Ramos (cell line): ENCODE measurements around the gene PMM2.
"Not testable (repeated sequence)": the region's sequence is repeated elsewhere in the genome, so short reads cannot be mapped to it uniquely, and the experiment has no call there.

Experiments
- in situ Hi-C: fragments of 300-500 bp; cut with MboI; formaldehyde crosslinking; loops from one replicate; pipeline ENCODE4 v1.14.3; 2022; ENCODE audit warnings: low sequenced_read_pairs; ENCODE audit not compliant: unreplicated experiment

PMM2 gene

DNA sequence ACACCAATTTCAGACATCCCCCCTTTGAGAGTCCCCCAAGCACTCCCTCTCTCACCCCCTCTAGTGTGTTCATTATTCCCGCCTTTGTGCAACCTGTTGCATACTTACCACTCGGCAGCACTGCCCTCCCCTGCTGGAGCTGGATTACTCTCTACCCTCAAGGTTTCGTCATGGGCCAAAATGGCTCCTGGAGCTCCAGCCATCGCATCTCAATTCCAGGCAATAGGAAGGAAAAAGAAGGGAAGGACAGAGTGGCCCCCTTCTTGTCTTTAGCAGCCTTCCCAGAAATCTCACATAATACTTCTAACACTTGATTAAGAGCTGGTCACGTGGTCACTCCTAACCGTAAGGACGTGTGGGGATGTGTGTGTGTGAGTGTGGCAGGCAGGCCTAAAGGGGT, 20.4 kb upstream of the PMM2 start:
- in situ Hi-C loops = no loop called here

DNA sequence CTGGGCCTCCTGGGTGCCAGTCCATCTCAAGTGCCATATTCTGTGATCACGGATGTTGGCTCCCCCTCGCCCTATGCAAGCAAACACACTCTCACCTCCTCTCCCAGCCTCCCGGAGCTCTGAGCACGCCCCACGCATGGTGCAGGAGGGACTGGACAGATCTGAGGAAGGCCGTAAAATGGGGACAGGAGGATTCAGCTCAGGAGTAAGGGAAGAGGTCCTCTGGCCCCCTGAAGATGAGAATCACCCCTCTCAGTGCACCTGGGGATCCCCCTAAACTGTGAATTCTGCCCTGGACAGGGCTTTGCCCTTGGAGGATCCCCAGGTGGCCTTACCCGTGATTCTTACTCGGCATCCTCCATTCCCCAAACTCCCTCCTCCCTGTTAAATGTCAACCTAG, 15.8 kb upstream of the PMM2 start:
- in situ Hi-C loops = loop anchor here (5.0 kb wide), 1 partner anchor 34 kb away; no protein-coding TSS in a partner anchor

DNA sequence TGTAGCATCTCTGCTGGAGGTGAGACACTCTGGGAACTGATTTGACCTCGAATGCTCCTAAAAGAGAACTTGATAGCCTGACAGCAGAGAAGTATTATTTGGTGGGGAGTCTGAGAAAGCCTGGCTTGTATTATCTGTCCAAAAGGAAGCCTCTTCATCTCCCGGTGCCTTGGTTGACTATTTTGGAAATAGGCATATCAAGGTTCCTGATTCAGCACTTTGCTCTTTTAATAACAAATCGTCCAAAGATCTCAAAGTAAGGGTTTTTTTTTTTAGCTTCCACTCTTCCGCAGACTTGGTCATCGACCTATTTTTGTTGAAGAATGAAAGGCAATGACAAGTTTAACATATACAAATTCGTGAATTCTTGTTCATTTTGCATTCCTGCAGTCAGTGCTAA, 15.0 kb upstream of the PMM2 start:
- in situ Hi-C loops = loop anchor here (5.0 kb wide), 1 partner anchor 35 kb away; no protein-coding TSS in a partner anchor

DNA sequence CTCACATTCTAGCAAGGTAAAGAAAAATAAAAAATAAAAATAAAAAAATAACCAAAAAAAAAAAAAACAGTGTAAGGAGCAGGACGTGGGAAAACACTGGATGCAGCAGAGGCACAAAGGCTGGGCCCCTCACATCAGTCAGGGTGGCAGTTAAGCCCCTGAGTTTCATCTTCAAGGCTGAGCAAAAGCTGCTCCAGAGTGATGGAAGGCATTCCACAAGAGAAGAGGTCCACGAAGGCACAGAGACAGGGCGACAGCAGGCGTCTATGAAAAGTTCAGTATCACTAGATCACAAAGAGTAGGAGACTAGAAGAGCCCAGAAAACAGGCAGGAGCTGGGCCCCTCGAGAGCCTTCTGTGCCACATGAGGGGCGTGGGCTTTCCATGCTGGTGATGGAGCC, 12.2 kb upstream of the PMM2 start:
- in situ Hi-C loops = no loop called here

DNA sequence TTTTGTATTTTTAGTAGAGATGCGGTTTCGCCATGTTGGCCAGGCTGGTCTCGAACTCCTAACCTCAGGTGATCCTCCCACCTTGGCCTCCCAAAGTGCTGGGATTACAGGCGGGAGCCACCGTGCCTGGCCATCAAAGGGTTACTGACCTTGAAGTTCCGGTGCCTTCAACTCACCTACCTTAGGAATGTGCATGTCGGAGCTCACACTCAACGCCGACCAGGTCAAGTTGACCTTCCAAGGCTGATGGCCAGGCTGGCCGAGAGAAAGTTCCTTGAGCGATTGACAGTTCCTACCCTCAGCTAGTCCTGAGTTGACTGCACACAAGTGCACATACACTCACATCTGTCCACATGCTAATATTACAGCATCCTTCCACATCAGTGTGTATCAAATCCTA, 11.3 kb upstream of the PMM2 start:
- in situ Hi-C loops = not testable (repeated sequence)

DNA sequence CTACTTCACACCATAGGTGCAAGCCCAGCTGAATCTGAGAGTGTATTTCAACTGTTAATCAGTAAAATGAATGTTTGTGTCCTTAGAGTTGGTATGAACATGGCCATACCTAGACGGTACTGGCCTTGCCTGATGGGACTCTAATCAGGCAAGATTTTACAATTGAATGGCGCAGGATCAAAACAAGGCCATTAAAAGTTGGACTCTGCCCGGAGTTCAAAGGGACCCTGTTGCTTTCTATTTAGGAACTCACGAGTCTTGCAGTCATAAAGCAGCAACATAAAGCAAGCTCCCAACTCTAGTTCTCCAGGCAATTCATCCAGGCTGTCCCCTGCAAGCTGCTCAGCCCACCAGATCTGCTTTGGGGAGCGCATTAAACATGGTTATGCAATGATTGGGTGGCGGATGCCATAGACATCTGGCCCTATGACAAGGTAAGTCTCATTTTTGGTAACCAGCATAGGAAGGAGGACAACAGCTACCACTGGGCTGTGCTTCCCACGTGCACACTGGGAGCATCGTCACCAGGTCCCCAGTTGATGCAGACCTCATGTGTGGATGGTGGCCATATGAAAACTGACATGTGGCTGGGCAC, 9.0 kb upstream of the PMM2 start:
- in situ Hi-C loops = no loop called here

DNA sequence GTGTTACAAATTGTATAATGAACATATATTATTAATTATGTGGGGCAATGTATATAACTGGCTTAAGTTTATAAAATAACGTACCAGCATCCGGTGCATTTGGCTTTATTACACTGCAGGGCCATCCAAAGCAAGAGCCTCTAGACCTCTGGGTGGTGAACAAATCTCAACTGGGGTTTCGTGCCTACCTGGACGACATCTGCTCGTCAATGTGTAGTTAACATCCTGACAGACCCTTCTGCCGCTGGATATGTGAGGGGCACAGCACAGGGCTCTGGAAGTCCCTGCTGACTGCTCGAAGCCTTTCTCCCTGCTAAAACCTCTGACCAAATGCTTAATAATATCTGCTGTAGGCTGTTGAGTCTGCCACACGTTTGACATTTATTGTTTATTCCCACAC, 2.5 kb upstream of the PMM2 start:
- in situ Hi-C loops = no loop called here

DNA sequence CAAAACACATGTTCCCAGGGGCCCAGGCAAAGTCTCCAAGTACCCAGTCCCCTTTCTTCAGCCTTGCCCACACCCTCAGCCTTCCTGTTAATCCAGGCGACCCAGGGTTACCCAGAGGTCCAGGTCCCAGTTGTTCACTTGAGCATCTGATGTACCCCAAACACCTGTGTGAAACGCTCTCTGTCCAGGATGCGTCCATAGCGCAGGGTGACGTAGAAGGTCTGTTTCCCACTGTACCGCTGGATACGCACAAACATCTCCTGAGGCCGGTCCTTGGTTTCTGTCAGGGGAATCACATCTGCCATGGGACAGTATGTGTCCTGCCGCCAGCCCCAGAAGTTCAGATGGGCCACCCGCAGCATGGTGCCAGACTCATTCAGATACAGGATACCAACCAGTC, 1.8 kb upstream of the PMM2 start:
- in situ Hi-C loops = no loop called here

DNA sequence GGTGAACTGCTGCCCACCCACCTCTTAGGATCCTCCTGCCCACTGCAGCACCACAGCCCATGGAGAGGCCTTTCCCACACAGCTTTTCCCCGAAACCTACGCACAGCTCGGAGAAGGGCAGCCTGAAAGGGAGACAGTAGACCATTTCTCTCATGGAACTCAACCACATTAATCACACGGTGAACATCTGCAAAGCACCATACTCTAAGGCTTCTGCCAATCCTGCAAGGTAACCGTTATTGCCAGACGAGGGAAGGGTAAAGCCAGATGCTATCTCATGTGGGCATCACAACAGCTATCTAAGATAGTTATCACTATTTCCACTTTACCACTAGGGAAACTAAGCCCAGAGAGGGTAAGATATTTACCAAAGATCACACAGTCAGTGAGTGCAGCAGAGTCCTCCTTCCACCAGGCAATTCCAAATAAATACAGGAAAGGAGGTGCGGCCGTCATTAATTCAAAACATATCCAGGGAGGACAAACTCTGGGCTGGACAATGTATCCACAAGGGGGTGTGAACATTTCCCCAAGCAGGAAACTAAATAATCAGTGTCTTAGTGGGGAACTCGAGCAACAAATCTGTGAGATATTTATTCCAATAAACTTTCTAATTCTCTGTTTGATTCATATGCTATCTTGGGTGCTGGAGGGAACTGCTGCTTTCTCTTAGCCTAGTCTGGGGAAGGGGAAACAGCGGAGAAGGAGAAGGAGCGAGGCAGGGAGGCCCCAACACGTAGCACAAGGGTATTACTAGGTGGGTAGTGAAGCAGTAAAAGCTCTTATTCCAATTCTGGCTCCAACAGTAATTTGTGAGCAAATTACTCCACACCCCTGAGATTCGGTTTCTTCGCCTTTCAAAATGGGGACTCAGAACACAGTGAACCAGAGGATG, 923 bp upstream of the PMM2 start:
- in situ Hi-C loops = no loop called here

DNA sequence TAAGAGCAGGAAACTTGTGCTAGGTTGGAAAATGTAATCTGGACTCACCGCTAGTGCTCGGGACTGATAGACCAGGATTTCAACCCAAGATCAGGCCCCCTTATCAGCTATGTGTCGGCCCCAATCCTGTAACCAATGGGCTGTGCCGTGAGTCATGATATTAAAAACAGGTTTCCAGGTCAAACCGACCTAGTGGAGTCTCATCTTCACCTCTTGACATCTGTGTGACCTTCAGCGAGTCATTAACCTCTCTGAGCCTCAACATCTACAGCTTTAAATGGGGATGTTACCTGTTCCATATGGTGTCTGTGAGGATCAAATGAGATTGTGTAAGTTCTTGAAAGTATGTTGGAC, 512 bp downstream of the PMM2 start:
- in situ Hi-C loops = no loop called here

DNA sequence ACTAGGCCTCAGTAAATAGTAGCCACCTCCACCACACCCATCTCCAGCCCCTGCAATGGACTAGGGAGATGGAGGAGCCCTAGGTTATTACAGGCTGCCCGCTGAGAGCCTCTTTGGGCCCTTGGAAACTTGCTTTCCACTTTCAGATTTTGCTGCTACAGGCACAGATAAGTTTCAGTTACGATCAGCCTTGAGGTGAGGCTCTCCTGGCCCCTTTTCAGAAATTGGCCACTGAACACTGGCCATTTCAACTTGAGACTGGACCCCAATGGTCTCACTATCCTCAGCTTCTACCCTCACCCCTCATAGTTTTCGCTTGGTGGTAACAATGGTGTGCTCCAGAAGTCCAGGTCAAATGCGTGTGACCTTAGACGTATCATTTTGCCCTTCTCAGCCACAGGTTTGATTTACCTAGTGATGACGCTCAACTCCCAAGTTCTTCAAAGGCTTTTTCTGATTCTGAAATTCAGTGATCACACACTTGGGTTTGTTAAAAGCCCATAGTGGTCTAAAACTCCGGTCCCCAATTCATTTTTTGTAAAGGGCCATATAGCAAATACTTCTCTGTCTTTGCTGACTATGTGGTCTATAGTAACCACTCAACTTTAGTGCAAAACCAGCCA, 1.0 kb downstream of the PMM2 start:
- in situ Hi-C loops = no loop called here

DNA sequence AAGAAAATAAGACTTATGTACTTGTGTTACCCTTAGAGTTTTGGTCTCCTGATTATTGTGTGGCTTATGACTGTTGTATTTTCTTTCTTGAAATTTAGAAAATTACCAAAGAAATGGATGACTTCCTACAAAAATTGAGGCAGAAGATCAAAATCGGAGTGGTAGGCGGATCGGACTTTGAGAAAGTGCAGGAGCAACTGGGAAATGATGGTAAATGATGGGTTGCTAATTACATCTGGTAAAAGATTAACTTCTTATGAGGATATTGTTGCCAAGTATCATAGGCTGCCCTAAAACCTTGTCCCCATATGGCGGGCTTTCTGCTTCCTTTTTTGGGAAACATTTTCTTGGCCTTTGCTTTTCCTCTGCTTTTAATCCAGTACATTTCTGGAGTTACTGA, 4.1 kb downstream of the PMM2 start:
- in situ Hi-C loops = no loop called here

DNA sequence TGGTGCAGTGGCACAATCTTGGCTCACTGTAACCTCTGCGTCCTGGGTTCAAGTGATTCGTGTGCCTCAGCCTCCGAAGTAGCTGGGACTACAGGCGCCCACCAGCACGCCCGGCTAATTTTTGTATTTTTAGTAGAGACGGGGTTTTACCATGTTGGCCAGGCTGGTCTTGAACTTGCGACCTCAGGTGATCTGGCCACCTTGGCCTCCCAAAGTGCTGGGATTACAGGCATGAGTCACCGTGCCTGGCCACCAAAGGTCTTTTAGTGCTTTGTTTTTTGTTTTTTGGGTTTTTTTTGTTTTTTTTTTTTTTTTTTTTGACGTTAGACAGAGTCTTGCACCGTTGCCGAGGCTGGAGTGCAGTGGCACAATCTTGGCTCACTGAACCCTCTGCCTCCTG, 6.1 kb downstream of the PMM2 start:
- in situ Hi-C loops = not testable (repeated sequence)

DNA sequence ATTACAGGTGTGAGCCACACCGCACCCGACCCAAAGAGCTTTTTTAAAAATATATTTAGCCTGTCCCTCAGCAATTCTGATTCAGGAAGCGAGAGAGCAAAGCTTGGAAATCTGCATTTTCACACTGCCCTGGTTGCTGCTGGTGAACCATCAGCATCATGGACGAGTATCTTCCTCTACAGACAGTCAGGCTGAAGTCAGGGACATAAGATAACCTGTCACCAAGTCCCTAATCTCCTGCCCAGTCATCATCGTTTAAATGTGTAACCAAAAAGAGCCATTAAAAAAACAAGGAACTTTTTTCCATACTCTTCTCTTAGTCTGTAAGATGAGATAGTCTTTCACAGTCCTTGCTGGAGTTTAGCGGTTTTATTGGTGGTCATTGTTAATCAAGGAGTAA, 6.7 kb downstream of the PMM2 start:
- in situ Hi-C loops = no loop called here

DNA sequence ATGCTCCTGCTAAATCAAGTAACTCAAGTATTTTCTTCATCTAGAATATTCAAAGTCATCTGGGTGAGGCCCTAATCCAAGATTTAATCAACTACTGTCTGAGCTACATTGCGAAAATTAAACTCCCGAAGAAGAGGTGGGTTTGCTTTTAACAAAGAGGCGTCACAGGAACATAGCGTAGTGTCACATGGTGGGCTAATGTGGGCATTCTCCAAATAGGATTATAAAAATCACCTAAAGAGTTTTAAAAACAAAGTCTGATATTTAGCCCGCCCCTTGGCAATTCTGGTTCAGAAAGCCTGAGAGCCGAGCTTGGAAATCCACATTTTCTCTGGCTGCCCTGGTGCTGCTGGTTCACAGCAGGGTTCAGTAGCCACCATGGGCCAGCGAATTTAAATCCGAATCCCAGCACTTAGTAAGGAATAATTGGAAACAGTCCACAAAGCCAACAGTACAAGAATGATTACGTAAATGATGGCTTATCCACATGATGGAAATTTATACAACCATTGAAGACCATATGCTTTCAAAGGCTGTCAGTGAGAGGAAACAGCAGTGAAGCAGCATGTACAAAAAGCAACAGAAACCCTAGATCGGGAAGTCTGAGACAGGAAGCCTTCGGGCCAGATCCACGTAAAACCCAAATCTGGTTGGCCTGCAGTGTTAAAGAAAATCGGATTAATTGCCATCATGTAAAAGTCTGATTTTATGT, 8.8 kb downstream of the PMM2 start:
- in situ Hi-C loops = no loop called here

DNA sequence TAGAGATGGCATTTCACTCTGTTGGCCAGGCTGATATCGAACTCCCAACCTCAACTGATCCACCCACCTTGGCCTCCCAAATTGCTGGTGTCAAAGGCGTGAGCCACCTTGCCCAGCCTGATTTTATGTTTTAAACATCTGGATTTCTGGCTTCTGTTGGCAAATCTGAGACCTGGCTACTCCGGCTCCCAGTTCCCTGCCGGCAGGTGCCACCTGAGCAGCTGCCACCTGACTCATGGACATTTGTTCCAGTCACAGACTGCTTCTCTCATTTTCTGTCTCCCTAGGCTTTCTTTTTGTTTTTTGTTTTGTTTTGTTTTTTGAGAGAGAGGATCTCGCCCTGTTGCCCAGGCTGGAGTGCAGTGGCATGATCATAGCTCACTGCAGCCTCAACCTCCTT, 9.6 kb downstream of the PMM2 start:
- in situ Hi-C loops = no loop called here

DNA sequence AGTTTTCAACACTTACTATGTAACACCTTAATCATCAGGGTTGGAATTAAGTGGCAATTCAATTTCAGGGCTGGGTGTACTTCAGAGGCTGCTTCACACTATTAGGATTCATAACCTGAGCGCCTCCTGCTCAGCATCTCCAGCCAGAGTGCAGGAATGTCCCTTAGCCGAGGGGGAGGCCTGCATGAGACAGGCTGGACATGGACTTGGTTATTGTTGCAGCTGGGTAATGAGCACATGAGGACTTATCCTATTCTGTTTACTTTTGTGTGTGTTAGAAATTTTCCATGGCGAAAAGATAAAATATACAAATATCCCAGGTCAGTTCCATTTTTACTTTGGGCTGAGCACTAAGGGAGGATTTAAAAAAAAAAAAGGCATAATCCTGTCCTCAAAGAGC, 10.4 kb downstream of the PMM2 start:
- in situ Hi-C loops = no loop called here

DNA sequence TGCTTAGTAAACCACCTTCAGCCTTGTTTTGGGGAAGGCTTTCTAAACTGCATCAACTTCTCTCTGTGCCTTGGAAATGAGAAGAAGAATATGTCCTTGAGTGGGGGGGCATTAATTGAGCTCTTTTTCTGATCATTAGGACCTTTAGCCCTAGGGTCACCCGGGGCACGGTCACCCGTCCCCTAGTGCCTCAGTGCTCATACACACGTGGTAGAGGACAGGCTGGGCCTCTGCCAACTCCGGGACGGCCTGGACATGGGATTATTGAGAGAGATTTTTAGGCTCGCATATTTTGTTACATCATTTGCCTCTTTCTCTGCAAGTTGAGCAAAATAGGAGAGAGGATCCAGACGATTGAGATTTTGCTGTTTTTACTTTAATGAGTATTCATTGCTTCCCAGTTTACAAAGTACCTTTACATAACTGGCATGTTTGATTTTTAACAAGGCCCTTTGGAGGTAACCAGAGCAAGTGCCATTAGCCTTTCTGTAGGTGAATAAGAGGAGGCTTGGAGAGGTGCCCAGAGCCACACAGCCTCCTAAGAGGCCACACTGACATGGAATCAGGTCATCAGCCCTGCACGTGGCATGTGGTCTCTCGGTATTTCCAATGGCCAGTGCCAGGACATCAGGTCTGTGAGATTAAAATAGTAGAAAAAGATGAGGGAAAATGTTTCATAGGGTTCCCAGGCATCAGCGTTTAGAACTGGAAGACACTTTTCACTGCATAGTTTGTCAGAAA, 11.1 kb downstream of the PMM2 start:
- in situ Hi-C loops = no loop called here

DNA sequence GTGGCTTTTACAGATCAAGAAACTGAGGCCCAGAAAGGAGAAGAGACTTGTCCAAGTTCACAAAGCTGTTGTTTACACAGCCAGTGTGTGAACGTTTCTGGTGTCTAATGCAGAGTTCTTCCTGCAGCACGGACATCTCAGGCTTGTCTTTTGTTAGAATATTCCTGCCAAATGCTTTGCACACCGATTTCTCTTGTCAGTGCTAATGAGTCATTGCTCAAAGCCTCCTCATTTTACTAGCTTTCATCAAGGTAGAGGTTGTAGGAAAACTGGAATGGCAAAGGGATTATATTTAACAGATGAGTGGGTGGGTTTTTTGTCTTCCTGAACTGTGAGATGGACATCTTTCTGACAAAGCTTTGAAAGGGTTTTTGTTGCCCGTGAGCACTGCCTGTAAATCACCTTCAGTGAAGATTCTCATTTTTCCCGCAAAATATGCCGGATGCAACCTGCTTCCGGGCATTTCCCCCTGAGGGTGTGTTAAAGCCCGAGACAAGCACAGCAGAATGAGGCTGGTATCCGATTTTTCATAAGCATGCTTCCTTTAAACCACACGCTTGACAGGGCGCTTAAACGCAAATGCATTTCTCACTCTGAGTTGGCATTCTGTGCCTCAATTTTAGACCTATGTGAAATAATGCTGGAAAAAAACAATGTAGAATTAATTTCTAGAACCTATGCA, 14.7 kb downstream of the PMM2 start:
- in situ Hi-C loops = no loop called here
